Ovary (tissue), 9 donors: ENCODE data around the gene GPR132. TPM values are rescaled to one million over a fixed set of nuclear protein-coding genes. Genes with fewer than 3 reads are reported as not detected.

Experiments
- DNase-seq, 5 donors: peaks; one replicate each; pipeline ENCODE4 v3.0.0-alpha.2; 2019 to 2020
- H3K27ac ChIP-seq, 2 donors: fragments of 200-600 bp; one replicate each; pipeline versions ENCODE4 v1.5.1 to v1.8.0; 2019 to 2022
- H3K27me3 ChIP-seq: fragments of 200-600 bp; one replicate; pipeline ENCODE4 v1.8.0; 2022
- H3K36me3 ChIP-seq: fragments of 200-600 bp; sonication (generic); one replicate; pipeline ENCODE4 v1.5.1; 2019
- H3K4me1 ChIP-seq: one replicate; pipeline ENCODE4 v1.8.1; 2013; ENCODE audit warnings: mild to moderate bottlenecking, moderate library complexity; ENCODE audit not compliant: insufficient read depth
- H3K4me3 ChIP-seq: fragments of 200-600 bp; sonication (generic); one replicate; pipeline ENCODE4 v1.5.1; 2017
- H3K9me3 ChIP-seq, 2 donors: fragments of 200-600 bp in 1 of 2; sonication (generic) in 1 of 2; one replicate each; pipeline versions ENCODE4 v1.5.1 to v1.8.1; 2013 to 2019; ENCODE audit warnings: mild to moderate bottlenecking in 1 of 2, moderate library complexity in 1 of 2
- CTCF ChIP-seq, 3 donors: fragments of 450-650 bp in 2 of 3; fragments of 200-600 bp in 1 of 3; IDR thresholded peaks; one replicate each; pipeline versions ENCODE4 v1.5.1 to v1.8.0; 2016 to 2022; ENCODE audit warnings: antibody characterized with exemption in 3 of 3, mild to moderate bottlenecking in 1 of 3
- EP300 ChIP-seq: sonication (generic); formaldehyde crosslinking; IDR thresholded peaks from one replicate; pipeline ENCODE4 v1.6.1; 2017; ENCODE audit warnings: antibody characterized with exemption
- POLR2A ChIP-seq: fragments of 450-650 bp; IDR thresholded peaks from one replicate; pipeline ENCODE4 v1.6.1; 2017; ENCODE audit warnings: antibody characterized with exemption, mild to moderate bottlenecking, moderate library complexity
- WGBS, 3 donors: extraction: QIAGEN DNeasy Blood & Tissue Kit in 1 of 3; methylation state at CpG; one replicate each; pipeline versions ENCODE4 v1.1.5 to v1.1.7; 2013 to 2017; 5-methylcytosine and 5-hydroxymethylcytosine counted together
- intact Hi-C, 4 donors: fragments of 100-400 bp; cut with DNase I; formaldehyde crosslinking; loops; one replicate each; pipeline versions ENCODE4 v1.11.0 to v1.15.1; 2022 to 2023
- polyA plus RNA-seq, 2 donors: library from polyadenylated mRNA; stranded (reverse); fragments of 200-250 nt in 1 of 2; fragments of 350-450 nt in 1 of 2; fragmentation: Illumina TruSeq in 1 of 2; extraction: RNeasy Lipid Tissue Mini Kit (QIAGEN cat#74804) in 1 of 2; gene quantifications; one replicate each; pipeline ENCODE4 v1.2.3, GENCODE V29; 2013 to 2014
- total RNA-seq, 7 donors: library from RNA; depleted of rRNA in 2 of 7; stranded (reverse); fragments of >200 nt in 2 of 7; fragmentation: NEBNext Ultra II Directional in 3 of 7; extraction: Animal tissue kit (Norgen Biotek cat#: 25700) in 3 of 7; gene quantifications; one replicate each; pipeline versions ENCODE4 v1.1.0 to v1.2.4, GENCODE V29; 2016 to 2023
- donor health status: DM: no; HTN: no; CAD: no; lungs with moderate emphysema.
- donor health status: DM: no; HTN: no; CAD: no.
- donor health status: Bipolar disorder and iron deficiency.
- donor health status: DM: yes; HTN: yes; CAD: no.
- donor health status: DM: no; HTN: no; CAD: no.
- donor health status: DM: yes; HTN: yes; CAD: no.

Gene GPR132
- total and polyA plus RNA-seq, 9 donors = 0.27 to 2.0 (median 0.73) TPM

GRCh38 chr14:105014631-105015030 is 50.6 kb downstream of the GPR132 start:
- intact Hi-C loops = loop anchor here in 1 of 4 donors (5.0 kb wide), 1 partner anchor 32 kb away; no protein-coding TSS in a partner anchor
- no peak for DNase-seq
- Histone ChIP-seq H3K4me3 (no peak overlapping the region), H3K27ac (no peak overlapping the region), H3K9me3 (no peaks in the 10 kb centered on the region), H3K36me3 (no peaks in the 10 kb centered on the region), H3K27me3 (no peaks in the 10 kb centered on the region), H3K4me1 (peaks cover 6% of the 10 kb centered on the region)
- WGBS, 3 donors = 67 to 75% (median 68%) methylated on average over 4 of the region's 4 CpGs
- TF ChIP-seq EP300 = no peak
- no peak for TF ChIP-seq CTCF (IDR thresholded peaks at IDR 0.05)
- TF ChIP-seq POLR2A = no peak

GRCh38 chr14:105014032-105014431 is 51.2 kb downstream of the GPR132 start:
- Histone ChIP-seq H3K4me1 (peaks cover under 1% of the 10 kb centered on the region), H3K27me3 (no peaks in the 10 kb centered on the region), H3K9me3 (no peaks in the 10 kb centered on the region), H3K4me3 (no peak overlapping the region), H3K27ac (no peak overlapping the region), H3K36me3 (no peaks in the 10 kb centered on the region)
- WGBS, 3 donors = 81 to 84% (median 82%) methylated on average over 9 of the region's 9 CpGs
- intact Hi-C loops = no loop called here
- TF ChIP-seq CTCF (IDR thresholded peaks at IDR 0.05) (no peak), EP300 (no peak), POLR2A (no peak)
- no peak for DNase-seq

- Histone ChIP-seq H3K36me3 (no peaks in the 10 kb centered on the region), H3K9me3 (no peaks in the 10 kb centered on the region), H3K4me1 (no peaks in the 10 kb centered on the region), H3K27me3 (no peaks in the 10 kb centered on the region), H3K4me3 (no peak overlapping the region), H3K27ac (no peak overlapping the region)
- WGBS, 3 donors = 54 to 56% (median 55%) methylated on average over 8 of the region's 8 CpGs
- TF ChIP-seq CTCF (IDR thresholded peaks at IDR 0.05) (no peak), EP300 (no peak), POLR2A (no peak)
- intact Hi-C loops = no loop called here
- DNase-seq = no peak
Observed at GRCh38 chr14:105013150-105013785, 52.0 kb downstream of the GPR132 start.

- Histone ChIP-seq H3K4me3 (no peak overlapping the region), H3K36me3 (no peaks in the 10 kb centered on the region), H3K27me3 (no peaks in the 10 kb centered on the region), H3K9me3 (no peaks in the 10 kb centered on the region), H3K4me1 (no peaks in the 10 kb centered on the region), H3K27ac (no peak overlapping the region)
- intact Hi-C loops = no loop called here
- no peak for DNase-seq
- WGBS, 3 donors = 76 to 81% (median 77%) methylated on average over 23 of the region's 23 CpGs
- TF ChIP-seq EP300 (no peak), POLR2A (no peak), CTCF (IDR thresholded peaks at IDR 0.05) (no peak)
Observed at GRCh38 chr14:105012171-105012985, 52.9 kb downstream of the GPR132 start.
